Measurements from ENCODE around the gene CACNB4.

CACNB4 gene

GRCh38 chr2:151845481-151845880 lies 253.4 kb downstream of the CACNB4 start:
- no peak for DNase-seq

GRCh38 chr2:151844211-151844896 lies 254.5 kb downstream of the CACNB4 start:
- no peak for DNase-seq

GRCh38 chr2:151843691-151844061 lies 255.2 kb downstream of the CACNB4 start:
- DNase-seq = no peak

GRCh38 chr2:151842830-151843690 lies 255.8 kb downstream of the CACNB4 start:
- no peak for DNase-seq

- DNase-seq = no peak
Measured at GRCh38 chr2:151841047-151841424, 257.8 kb downstream of the CACNB4 start.

- no peak for DNase-seq
Measured at GRCh38 chr2:151840216-151841046, 258.4 kb downstream of the CACNB4 start.

GRCh38 chr2:151837926-151838325 lies 260.9 kb downstream of the CACNB4 start:
- no peak for DNase-seq

GRCh38 chr2:151833984-151834383 lies 264.9 kb downstream of the CACNB4 start:
- DNase-seq = no peak

- DNase-seq = no peak
Measured at GRCh38 chr2:151830961-151831360, 267.9 kb downstream of the CACNB4 start.

- DNase-seq = no peak
Measured at GRCh38 chr2:151828890-151829324, 269.9 kb downstream of the CACNB4 start.

- DNase-seq = peak; percentile 95
Measured at GRCh38 chr2:151828143-151828889, 270.5 kb downstream of the CACNB4 start, which contains the start of gene ARL5A. TSS of gene ARL5A (minus strand) at chr2:151828421. CDS start at chr2:151828176, 245 bp downstream.

- DNase-seq = peak; percentile 17
Measured at GRCh38 chr2:151827564-151828142, 271.2 kb downstream of the CACNB4 start.

- no peak for DNase-seq
Measured at GRCh38 chr2:151826737-151827157, 272.1 kb downstream of the CACNB4 start.

- DNase-seq = no peak
Measured at GRCh38 chr2:151824886-151825285, 274.0 kb downstream of the CACNB4 start.

- DNase-seq = no peak
Measured at GRCh38 chr2:151823651-151824050, 275.2 kb downstream of the CACNB4 start.

- no peak for DNase-seq
Measured at GRCh38 chr2:151819920-151820319, 278.9 kb downstream of the CACNB4 start.

GRCh38 chr2:151817929-151818328 lies 280.9 kb downstream of the CACNB4 start:
- DNase-seq = no peak

- no peak for DNase-seq
Measured at GRCh38 chr2:151816843-151817242, 282.0 kb downstream of the CACNB4 start.

GRCh38 chr2:151815821-151816489 lies 282.9 kb downstream of the CACNB4 start:
- no peak for DNase-seq

GRCh38 chr2:151810489-151810888 lies 288.4 kb downstream of the CACNB4 start:
- no peak for DNase-seq

- no peak for DNase-seq
Measured at GRCh38 chr2:151809073-151809383, 289.8 kb downstream of the CACNB4 start.
